Measurements from ENCODE around the gene PALMD. TPM values are rescaled to one million over a fixed set of nuclear protein-coding genes. Genes with fewer than 3 reads are reported as not detected.

Gene PALMD
- total RNA-seq, 4 donors from 2014 or later = 60.7 to 254 (median 79.1) TPM

DNA sequence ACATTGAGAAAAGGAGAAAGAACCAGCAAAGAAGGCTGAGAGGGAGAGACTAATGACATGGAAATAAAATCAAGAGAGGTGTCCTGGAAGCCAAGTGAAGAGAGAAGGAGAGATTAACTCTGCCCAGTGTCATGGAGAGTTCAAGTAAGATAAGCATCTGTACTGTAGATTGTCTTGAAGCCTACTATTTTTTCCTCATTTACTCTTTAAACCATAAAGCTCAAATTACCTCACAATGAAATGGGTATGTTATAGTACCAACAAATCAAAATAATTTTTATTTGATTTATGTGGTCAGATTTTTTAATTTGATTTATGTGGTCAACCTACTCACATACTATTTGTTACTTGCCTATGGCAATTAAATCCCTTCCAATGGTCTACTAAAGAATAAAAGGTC, 5.2 kb upstream of the PALMD start:
- Histone ChIP-seq H3K4me1 (peaks cover 14 to 19% of the 10 kb centered on the region in 2 donors), H3K9me3 (no peaks in the 10 kb centered on the region), H3K36me3 (no peaks in the 10 kb centered on the region), H3K4me3 (no peak overlapping the region), H3K27me3 (no peaks in the 10 kb centered on the region), H3K27ac (no peak overlapping the region)
- intact Hi-C loops (cut with DNase I; ENCODE audit: low total_unique reads) = no loop called here
- no peak for DNase-seq
- in situ Hi-C loops (cut with MboI; ENCODE audit: low sequenced_read_pairs in 4 of 4) = no loop called here
- ATAC-seq = no peak
- TF ChIP-seq CTCF (IDR thresholded peaks at IDR 0.05 in 4 of 5, conservative IDR thresholded peaks at IDR 0.05 in 1 of 5) (no peak), POLR2A (IDR thresholded peaks at IDR 0.05) (no peak)

GRCh38 chr1:99641558-99641957, 4.4 kb upstream of the PALMD start:
- Histone ChIP-seq H3K9me3 (no peaks in the 10 kb centered on the region), H3K36me3 (no peaks in the 10 kb centered on the region), H3K27ac (no peak overlapping the region), H3K4me1 (peaks cover 14 to 19% of the 10 kb centered on the region in 2 donors), H3K4me3 (no peak overlapping the region), H3K27me3 (no peaks in the 10 kb centered on the region)
- ATAC-seq (no peak), DNase-seq (no peak)
- in situ Hi-C loops (cut with MboI; ENCODE audit: low sequenced_read_pairs in 4 of 4) (no loop called here), intact Hi-C loops (cut with DNase I; ENCODE audit: low total_unique reads) (no loop called here)
- no peak for TF ChIP-seq POLR2A (IDR thresholded peaks at IDR 0.05)
- no peak for TF ChIP-seq CTCF (IDR thresholded peaks at IDR 0.05 in 4 of 5, conservative IDR thresholded peaks at IDR 0.05 in 1 of 5)

- DNase-seq = no peak
- Histone ChIP-seq H3K9me3 (no peaks in the 10 kb centered on the region), H3K4me1 (peaks cover 14 to 19% of the 10 kb centered on the region in 2 donors), H3K27ac (no peak overlapping the region), H3K4me3 (no peak overlapping the region), H3K36me3 (no peaks in the 10 kb centered on the region), H3K27me3 (no peaks in the 10 kb centered on the region)
- ATAC-seq = no peak
- intact Hi-C loops (cut with DNase I; ENCODE audit: low total_unique reads) = no loop called here
- TF ChIP-seq CTCF (IDR thresholded peaks at IDR 0.05 in 4 of 5, conservative IDR thresholded peaks at IDR 0.05 in 1 of 5) = no peak
- TF ChIP-seq POLR2A (IDR thresholded peaks at IDR 0.05) = no peak
- in situ Hi-C loops (cut with MboI; ENCODE audit: low sequenced_read_pairs in 4 of 4) = no loop called here
Observed at GRCh38 chr1:99642053-99642452, 3.9 kb upstream of the PALMD start.

DNA sequence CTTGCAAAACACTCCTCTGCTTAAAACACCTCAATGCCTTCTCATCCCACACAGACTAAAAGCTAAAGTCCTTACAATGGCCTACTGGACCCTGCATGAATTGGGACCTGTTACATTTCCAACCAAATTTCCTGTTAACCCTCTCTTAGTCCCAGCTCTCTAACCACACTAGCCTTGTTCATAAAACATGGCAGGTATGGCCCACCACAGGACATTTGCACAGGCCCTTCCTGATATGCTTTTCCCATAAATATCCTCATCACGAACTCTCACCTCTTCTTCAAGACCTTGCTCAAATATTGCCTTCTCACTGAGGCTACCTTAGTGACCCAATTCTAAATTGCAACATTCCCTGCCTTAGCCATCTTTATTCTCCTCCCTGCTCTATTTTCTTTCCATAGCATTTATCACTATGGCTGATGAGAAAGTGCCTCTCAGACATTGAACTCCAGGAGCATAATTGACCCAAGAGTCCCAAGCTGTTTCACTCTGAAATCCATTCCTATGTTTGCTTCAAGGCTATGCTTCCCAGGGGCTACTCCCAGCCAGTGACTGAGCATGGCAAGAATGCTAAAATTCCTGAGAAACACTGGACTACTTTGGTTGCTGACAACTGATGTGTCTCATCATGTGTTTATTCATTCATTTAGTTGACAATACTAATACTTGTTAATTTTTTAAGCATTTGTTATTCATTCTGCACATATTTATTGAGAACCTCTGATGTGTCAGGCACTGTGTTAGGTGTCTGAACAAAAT, 2.7 kb upstream of the PALMD start:
- TF ChIP-seq POLR2A (IDR thresholded peaks at IDR 0.05) (no peak), CTCF (IDR thresholded peaks at IDR 0.05 in 4 of 5, conservative IDR thresholded peaks at IDR 0.05 in 1 of 5) (no peak)
- no peak for ATAC-seq
- Histone ChIP-seq H3K27ac (peak overlapping the region in 3 of 4 donors; percentile 90 to 97 (median 91)), H3K36me3 (no peaks in the 10 kb centered on the region), H3K9me3 (no peaks in the 10 kb centered on the region), H3K27me3 (no peaks in the 10 kb centered on the region), H3K4me1 (peaks cover 19% of the 10 kb centered on the region in 2 donors), H3K4me3 (no peak overlapping the region)
- DNase-seq = no peak
- in situ Hi-C loops (cut with MboI; ENCODE audit: low sequenced_read_pairs in 4 of 4) = no loop called here
- intact Hi-C loops (cut with DNase I; ENCODE audit: low total_unique reads) = no loop called here
